ENCODE measurements around the gene SLC9A8.

DNA sequence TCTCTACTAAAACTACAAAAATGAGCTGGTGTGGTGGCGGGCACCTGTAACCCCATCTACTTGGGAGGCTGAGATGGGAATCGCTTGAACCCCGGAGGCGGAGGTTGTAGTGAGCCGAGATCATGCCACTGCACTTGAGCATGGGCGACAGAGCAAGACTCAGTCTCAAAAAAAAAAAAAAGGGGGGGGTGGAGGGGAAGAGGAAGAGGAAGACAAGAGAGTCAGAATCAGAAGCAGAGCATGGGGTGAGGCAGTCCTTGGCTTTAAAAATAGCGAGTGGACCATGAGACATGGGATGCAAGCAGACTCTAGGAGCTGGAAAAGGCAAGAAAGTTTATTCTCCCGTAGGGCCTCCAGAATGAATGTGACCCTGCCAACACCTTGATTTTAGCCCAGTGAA, 3.9 kb upstream of the SLC9A8 start:
- TF ChIP-seq EZH2phosphoT487 (IDR thresholded peaks at IDR 0.05; ENCODE audit: insufficient read depth, low read depth) (no peak), EZH2 (IDR thresholded peaks at IDR 0.05; ENCODE audit: insufficient read depth, poor library complexity, severe bottlenecking) (no peak)
